CD4-positive, alpha-beta T cell treated with Interleukin-17A for 1 hour (primary cell): ENCODE measurements around the gene CCDC77.
"Not testable (repeated sequence)": the region's sequence is repeated elsewhere in the genome, so short reads cannot be mapped to it uniquely, and the experiment has no call there.

Source experiments
- DNase-seq: peaks from one replicate; pipeline ENCODE4 v3.0.0-alpha.2; 2020

Gene CCDC77

GRCh38 chr12:401235-402028 lies at the start of gene CCDC77:
CCDC77 (plus strand) TSS chr12:401644; CDS start chr12:409384, 7,740 bp downstream.
- peak; percentile 96 for DNase-seq

GRCh38 chr12:356276-356988 lies 45.0 kb upstream of the CCDC77 start:
- DNase-seq: no peak

- no peak for DNase-seq
Measured at GRCh38 chr12:359091-359490, 42.4 kb upstream of the CCDC77 start.

GRCh38 chr12:366820-367219 lies 34.6 kb upstream of the CCDC77 start:
- no peak for DNase-seq

- DNase-seq: no peak
Measured at GRCh38 chr12:367972-368371, 33.5 kb upstream of the CCDC77 start.

GRCh38 chr12:370739-371485 lies 30.5 kb upstream of the CCDC77 start:
- not testable (repeated sequence) for DNase-seq

GRCh38 chr12:386651-387050 lies 14.8 kb upstream of the CCDC77 start:
- DNase-seq: no peak

GRCh38 chr12:388012-388411 lies 13.4 kb upstream of the CCDC77 start:
- DNase-seq: no peak

GRCh38 chr12:388541-389141 lies 12.8 kb upstream of the CCDC77 start:
- DNase-seq: peak; percentile 69

GRCh38 chr12:389142-390096 lies 12.0 kb upstream of the CCDC77 start, which contains the start of gene KDM5A:
KDM5A (minus strand) TSS chr12:389320; CDS start chr12:389091, 229 bp downstream.
- peak; percentile 95 for DNase-seq

- DNase-seq: no peak
Measured at GRCh38 chr12:400828-401227, 616 bp upstream of the CCDC77 start.

GRCh38 chr12:402029-402389 lies 565 bp downstream of the CCDC77 start:
- DNase-seq: no peak

GRCh38 chr12:414859-415258 lies 13.4 kb downstream of the CCDC77 start:
- no peak for DNase-seq

- DNase-seq: no peak
Measured at GRCh38 chr12:418432-418831, 17.0 kb downstream of the CCDC77 start.

GRCh38 chr12:422526-422925 lies 21.1 kb downstream of the CCDC77 start:
- no peak for DNase-seq

- DNase-seq: not testable (repeated sequence)
Measured at GRCh38 chr12:435737-436136, 34.3 kb downstream of the CCDC77 start.

- peak; percentile 59 for DNase-seq
Measured at GRCh38 chr12:442235-442884, 40.9 kb downstream of the CCDC77 start.

GRCh38 chr12:447141-447540 lies 45.7 kb downstream of the CCDC77 start:
- DNase-seq: no peak

GRCh38 chr12:449203-449602 lies 47.8 kb downstream of the CCDC77 start:
- no peak for DNase-seq

GRCh38 chr12:450438-450837 lies 49.0 kb downstream of the CCDC77 start:
- DNase-seq: no peak

GRCh38 chr12:452667-453210 lies 51.3 kb downstream of the CCDC77 start:
- peak; percentile 58 for DNase-seq
